Left colon (tissue), 2 donors: ENCODE results near the gene PLEKHN1. TPM values are rescaled to one million over a fixed set of nuclear protein-coding genes. Genes with fewer than 3 reads are reported as not detected.

Experiments used
- ATAC-seq: fragments of 200-7000 bp; cut with Tn5 transposase; one replicate; pipeline ENCODE4 v1.9.1; 2020; ENCODE audit warnings: mild to moderate bottlenecking, moderate library complexity
- DNase-seq, 2 donors: peaks; one replicate each; pipeline ENCODE4 v3.0.0-alpha.2; 2020
- intact Hi-C, 2 donors: fragments of 100-400 bp; cut with DNase I in 1 of 2; cut with micrococcal nuclease in 1 of 2; formaldehyde crosslinking; loops; one replicate each; pipeline versions ENCODE4 v1.11.2 to v1.14.0; 2022; cut with DNase I, micrococcal nuclease
- total RNA-seq, 2 donors: library from RNA; stranded (reverse); fragmentation: NEBNext Ultra II Directional; extraction: Animal tissue kit (Norgen Biotek cat#: 25700); gene quantifications; one replicate each; pipeline ENCODE4 v1.2.1, GENCODE V29; 2021
- donor health status: DM: no; HTN: no; CAD: no.
- donor health status: DM: yes; HTN: yes; CAD: no.

Gene PLEKHN1
- total RNA-seq, 2 donors from 2014 or later: 0.58 to 0.95 TPM

DNA sequence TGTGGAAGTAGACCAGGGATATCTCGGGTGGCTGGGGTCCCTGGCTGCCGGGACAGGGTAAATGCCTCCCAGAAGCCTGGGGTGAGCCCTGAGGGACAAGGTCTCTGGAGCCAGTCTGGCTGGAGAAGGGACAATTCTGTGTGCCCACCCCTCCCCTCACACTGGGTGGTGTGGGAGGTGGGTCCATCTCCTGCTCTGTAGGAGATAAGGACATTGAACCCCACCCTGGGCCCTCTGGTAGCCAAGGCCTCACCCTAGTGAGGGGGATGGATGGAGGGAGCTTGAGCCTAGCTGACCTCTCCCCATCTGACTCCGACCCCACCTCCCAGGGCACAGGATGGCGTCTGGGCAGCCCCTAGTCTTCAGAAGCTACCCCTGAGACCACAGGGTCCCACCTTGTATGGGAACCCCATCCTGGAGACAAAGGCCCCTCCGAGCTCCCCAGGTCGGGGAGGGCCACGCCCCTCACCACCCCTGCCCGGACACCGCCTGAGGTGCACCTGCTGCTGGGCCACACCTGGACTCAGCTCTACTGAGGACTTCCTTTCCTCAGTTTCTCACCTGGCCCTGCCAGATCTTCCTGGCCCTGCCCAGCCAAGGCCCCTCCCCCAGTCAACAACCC is 58.0 kb downstream of the PLEKHN1 start:
- DNase-seq (no peak), ATAC-seq (no peak)
- intact Hi-C loops: no loop called here

- ATAC-seq (peak; percentile 15), DNase-seq (no peak)
- intact Hi-C loops: no loop called here
Observed at GRCh38 chr1:1024771-1025699, 58.8 kb downstream of the PLEKHN1 start.

Other genes with a start within 250 kb of the PLEKHN1 start
- gene SAMD11, start 42.6 kb upstream of the PLEKHN1 start, total RNA-seq: 1 to 10 TPM; 1.6 to 5.1 TPM
- 10 to 100 TPM; 42.8 to 48.5 TPM for gene NOC2L, start 7.2 kb upstream of the PLEKHN1 start, total RNA-seq
- gene KLHL17, start 5.9 kb upstream of the PLEKHN1 start, total RNA-seq: 10 to 100 TPM in 1 of 2 donors, 1 to 10 TPM in 1; 9.9 to 13.1 TPM
- under 1 TPM in 1 of 2 donors, not detected in 1; 0.14 TPM for gene PERM1, start 15.6 kb downstream of the PLEKHN1 start, total RNA-seq
- 10 to 100 TPM; 19.5 to 24.2 TPM for gene HES4, start 33.6 kb downstream of the PLEKHN1 start, total RNA-seq
- 10 to 100 TPM; 31.2 to 37.9 TPM for gene ISG15, start 47.0 kb downstream of the PLEKHN1 start, total RNA-seq
- 10 to 100 TPM; 54.0 to 59.5 TPM for gene AGRN, start 53.6 kb downstream of the PLEKHN1 start, total RNA-seq
- gene RNF223, start 107.8 kb downstream of the PLEKHN1 start, total RNA-seq: 1 to 10 TPM; 3.4 to 5.3 TPM
- 10 to 100 TPM; 17.6 to 28.6 TPM for gene C1orf159, start 149.6 kb downstream of the PLEKHN1 start, total RNA-seq
- gene TTLL10, start 207.4 kb downstream of the PLEKHN1 start, total RNA-seq: 1 to 10 TPM; 1.2 to 3.0 TPM
- gene TNFRSF18, start 240.1 kb downstream of the PLEKHN1 start, total RNA-seq: 1 to 10 TPM in 1 of 2 donors, under 1 TPM in 1; 0.64 to 3.7 TPM
- gene TNFRSF4, start 247.7 kb downstream of the PLEKHN1 start, total RNA-seq: 1 to 10 TPM in 1 of 2 donors, under 1 TPM in 1; 0.55 to 1.3 TPM